K562 (cell line): ENCODE results near the gene MYH9. TPM values are rescaled to one million over a fixed set of nuclear protein-coding genes. Genes with fewer than 3 reads are reported as not detected.
A peak's percentile ranks its signal among the peaks of the same experiment; 100 is the strongest.

Experiments used
- ATAC-seq: fragments of 200-7000 bp; cut with Tn5 transposase; 3 replicates; pipeline ENCODE4 v1.9.1; 2020; ENCODE audit warnings: moderate library complexity
- BruUV-seq: library from RNA; stranded (reverse); fragments of 400-500 nt; replicated peaks from 2 replicates; lab custom pipeline; 2021; lab: Mats Ljungman, UMichigan
- CTCF ChIA-PET: fragments of 300-600 bp; formaldehyde crosslinking; extraction: SDS; loops from one replicate; lab custom pipeline; 2021; ENCODE audit warnings: low intra/inter-chr PET ratio; lab: Yijun Ruan, JAX
- POLR2A ChIA-PET: fragments of 300-600, 350-650 bp; sonication (Branson Sonifier 250); formaldehyde crosslinking; extraction: SDS; loops from one replicate; lab custom pipeline; 2021; ENCODE audit warnings: antibody characterized with exemption, inconsistent platforms; lab: Yijun Ruan, JAX
- DNase-seq, 4 experiments: peaks; one replicate each; pipeline versions ENCODE4 v3.0.0 to v3.0.0-alpha.2; 2011 to 2018; ENCODE audit warnings: low spot score in 3 of 4, mixed read lengths in 3 of 4; ENCODE audit errors: extremely low read depth in 1 of 4
- FAIRE-seq: peaks from 2 replicates; lab custom pipeline; 2011; peaks lifted over from hg19 to GRCh38; lab: Jason Lieb, UNC
- H2AFZ ChIP-seq: 2 replicates; pipeline ENCODE4 v1.6.0; 2011; ENCODE audit warnings: low read depth, low read length, control low read depth, inconsistent platforms
- H3K27ac ChIP-seq: fragments of 200-600 bp; 3 replicates; pipeline ENCODE4 v1.8.0; 2011; ENCODE audit warnings: low read depth, mild to moderate bottlenecking, control low read depth, inconsistent platforms, low read length, moderate library complexity, mixed read lengths; ENCODE audit errors: extremely low read depth
- H3K27me3 ChIP-seq, 2 experiments: fragments of 300-600 bp in 1 of 2; 2 replicates in 1 of 2; 3 replicates in 1 of 2; pipeline versions ENCODE4 v1.6.0 to v1.8.0; 2011; ENCODE audit warnings: inconsistent platforms in 2 of 2, low read length in 2 of 2, mild to moderate bottlenecking in 1 of 2, mixed read lengths in 1 of 2, moderate library complexity in 1 of 2; ENCODE audit not compliant: control insufficient read depth in 2 of 2, insufficient read depth in 2 of 2
- H3K36me3 ChIP-seq: fragments of 300-600 bp; 3 replicates; pipeline ENCODE4 v1.8.0; 2011; ENCODE audit warnings: mild to moderate bottlenecking, low read length, inconsistent platforms; ENCODE audit not compliant: control insufficient read depth, insufficient read depth
- H3K4me1 ChIP-seq, 2 experiments: fragments of 200-600 bp in 1 of 2; replicated peaks in 1 of 2; 2 replicates in 1 of 2; 3 replicates in 1 of 2; pipeline versions ENCODE4 v1.5.1 to v1.8.0; 2011; ENCODE audit warnings: inconsistent platforms in 2 of 2, low read length in 2 of 2, mild to moderate bottlenecking in 1 of 2, mixed read lengths in 1 of 2, moderate library complexity in 1 of 2; ENCODE audit not compliant: control insufficient read depth in 2 of 2, insufficient read depth in 2 of 2
- H3K4me2 ChIP-seq: 2 replicates; pipeline ENCODE4 v1.6.1; 2011; ENCODE audit warnings: low read length, control low read depth, inconsistent platforms, mixed read lengths; ENCODE audit not compliant: insufficient read depth
- H3K4me3 ChIP-seq: fragments of 200-600 bp; sonication (generic), shearing (Covaris generic); 2 replicates; pipeline ENCODE4 v1.5.1; 2016; ENCODE audit warnings: control low read depth, inconsistent platforms
- H3K79me2 ChIP-seq: fragments of 200-600 bp; 3 replicates; pipeline ENCODE4 v1.8.0; 2011; ENCODE audit warnings: low read length, inconsistent platforms; ENCODE audit not compliant: control insufficient read depth, insufficient read depth
- H3K9ac ChIP-seq, 2 experiments: 2 replicates each; pipeline versions ENCODE4 v1.6.0 to v1.6.1; 2011; ENCODE audit warnings: low read depth in 2 of 2, low read length in 2 of 2, control low read depth in 1 of 2, inconsistent platforms in 1 of 2, mild to moderate bottlenecking in 1 of 2, mixed read lengths in 1 of 2; ENCODE audit not compliant: insufficient read depth in 1 of 2
- H3K9me1 ChIP-seq: one replicate; pipeline ENCODE4 v1.6.0; 2011; ENCODE audit warnings: inconsistent platforms, mild to moderate bottlenecking, low read length, moderate library complexity; ENCODE audit not compliant: control insufficient read depth, insufficient read depth
- H3K9me3 ChIP-seq: replicated peaks from 2 replicates; pipeline ENCODE4 v1.5.1; 2011; ENCODE audit warnings: low read depth, low read length, inconsistent platforms; ENCODE audit not compliant: control insufficient read depth, insufficient read depth
- H4K20me1 ChIP-seq: replicated peaks from 2 replicates; pipeline ENCODE4 v1.6.1; 2011; ENCODE audit warnings: low read length, inconsistent platforms, mixed read lengths; ENCODE audit not compliant: control insufficient read depth, insufficient read depth
- JUND ChIP-seq, 2 experiments: IDR thresholded peaks; 2 replicates in 1 of 2; 3 replicates in 1 of 2; pipeline ENCODE4 v1.6.1; 2011; ENCODE audit warnings: borderline replicate concordance in 2 of 2, low read depth in 2 of 2, low read length in 2 of 2, improper control_type of control experiment in 1 of 2, missing biosample characterization in 1 of 2, missing genetic modification characterization in 1 of 2, missing genetic modification reagents in 1 of 2
- NCOA6 ChIP-seq: fragments of 450-650 bp; IDR thresholded peaks from 2 replicates; pipeline ENCODE4 v1.6.1; 2017; ENCODE audit warnings: mild to moderate bottlenecking
- POLR2G ChIP-seq: fragments of 200-400 bp; formaldehyde crosslinking; IDR thresholded peaks from 2 replicates; pipeline ENCODE4 v1.6.1; 2017; ENCODE audit warnings: low read depth, mild to moderate bottlenecking, antibody characterized with exemption, low read length, moderate library complexity
- ZNF146 ChIP-seq: IDR thresholded peaks from one replicate; pipeline ENCODE4 v1.6.1; 2018; ENCODE audit warnings: missing compliant biosample characterization; ENCODE audit not compliant: unreplicated experiment
- ZNF561 ChIP-seq: fragments of 450-650 bp; formaldehyde crosslinking; conservative IDR thresholded peaks from 2 replicates; pipeline ENCODE4 v1.4.0; 2020; ENCODE audit warnings: mild to moderate bottlenecking, moderate library complexity
- WGBS: fragments of 100-300 bp; shearing (Covaris generic); methylation state at CpG from one replicate; pipeline ENCODE4 v1.1.6; 2016; ENCODE audit warnings: low coverage, mixed read lengths; ENCODE audit not compliant: insufficient coverage; ENCODE audit errors: missing lambda C conversion rate; 5-methylcytosine and 5-hydroxymethylcytosine counted together
- in situ Hi-C: fragments of 300-500 bp; cut with MboI; formaldehyde crosslinking; loops from 4 replicates; pipeline ENCODE4 v1.15.0; 2018; ENCODE audit warnings: inconsistent platforms, mixed read lengths
- intact Hi-C: fragments of 100-400 bp; cut with micrococcal nuclease; formaldehyde crosslinking; loops from 2 replicates; pipeline ENCODE4 v1.14.2; 2022
- polyA plus RNA-seq, 8 experiments: library from polyadenylated mRNA; depleted of rRNA in 4 of 8; stranded (reverse) in 5 of 8; unstranded in 3 of 8; fragments of >200 nt; fragmentation: Nextera tagmentation in 2 of 8; fragmentation: Illumina TruSeq in 1 of 8; extraction: Ambion mirVana in 2 of 8; extraction: Trizol in 1 of 8; gene quantifications; 2 replicates each; pipeline versions ENCODE4 v1.2.1 to v1.2.3, GENCODE V29; 2011 to 2014; ENCODE audit warnings: inconsistent platforms in 1 of 8, missing spikeins in 1 of 8
- total RNA-seq, 7 experiments: library from RNA; depleted of rRNA in 6 of 7; stranded (reverse); fragments of >200 nt in 6 of 7; fragmentation: Illumina TruSeq in 2 of 7; extraction: Trizol in 2 of 7; gene quantifications; 2 replicates each; pipeline versions ENCODE4 v1.2.1 to v1.2.3, GENCODE V29; 2011 to 2021; ENCODE audit warnings: low replicate concordance in 1 of 7

MYH9 gene
- total and polyA plus RNA-seq, 9 of the 15 experiments (the other 6 are each of a cell fraction or from before 2014, with no cell fraction given), result 0.71 to 111 (median 24.6) TPM

GRCh38 chr22:36344106-36344827 is 43.5 kb downstream of the MYH9 start:
- Histone ChIP-seq H3K9me3 (no peaks in the 10 kb centered on the region), H4K20me1 (no peaks in the 10 kb centered on the region), H3K9me1 (no peaks in the 10 kb centered on the region), H2AFZ (no peak overlapping the region), H3K4me3 (no peak overlapping the region), H3K36me3 (peaks cover 63% of the 10 kb centered on the region), H3K79me2 (peaks cover 9% of the 10 kb centered on the region), H3K9ac (no peak overlapping the region), H3K4me1 (peaks cover 0 to 5% of the 10 kb centered on the region in 2 experiments; a peak in 2 of 5 replicates), H3K4me2 (no peak overlapping the region), H3K27ac (no peak overlapping the region), H3K27me3 (no peaks in the 10 kb centered on the region)
- intact Hi-C loops (no loop called here), in situ Hi-C loops (no loop called here)
- TF ChIP-seq ZNF146 (CRISPR knock-in tag) (no peak), NCOA6 (no peak), JUND (IDR thresholded peaks at IDR 0.05; ENCODE audit: borderline replicate concordance, low read depth, low read length) (no peak), JUND (tag; IDR thresholded peaks at IDR 0.05; ENCODE audit: borderline replicate concordance, low read depth, low read length) (no peak), POLR2G (0 out of 2 replicates have a peak, but pooled peaks have one; percentile 18), ZNF561 (no peak)
- no TSS peak for BruUV-seq
- DNase-seq (no peak), ATAC-seq (no peak), FAIRE-seq (no peak)
- ChIA-PET POLR2A (interaction anchor here (0.5 to 0.9 kb wide), 4 partner anchors 10 to 79 kb away, joined by 3 to 4 read pairs (median 3); no protein-coding TSS in a partner anchor), CTCF (no interaction called here)
- 82% methylated on average over 10 of the region's 23 CpGs for WGBS
